ENCODE data around the gene RBM20. TPM values are rescaled to one million over a fixed set of nuclear protein-coding genes. Genes with fewer than 3 reads are reported as not detected.
"Not testable (repeated sequence)": the region's sequence is repeated elsewhere in the genome, so short reads cannot be mapped to it uniquely, and the experiment has no call there.

Gene RBM20
- total RNA-seq, 2 donors from 2014 or later, result 51.7 to 59.9 TPM

DNA sequence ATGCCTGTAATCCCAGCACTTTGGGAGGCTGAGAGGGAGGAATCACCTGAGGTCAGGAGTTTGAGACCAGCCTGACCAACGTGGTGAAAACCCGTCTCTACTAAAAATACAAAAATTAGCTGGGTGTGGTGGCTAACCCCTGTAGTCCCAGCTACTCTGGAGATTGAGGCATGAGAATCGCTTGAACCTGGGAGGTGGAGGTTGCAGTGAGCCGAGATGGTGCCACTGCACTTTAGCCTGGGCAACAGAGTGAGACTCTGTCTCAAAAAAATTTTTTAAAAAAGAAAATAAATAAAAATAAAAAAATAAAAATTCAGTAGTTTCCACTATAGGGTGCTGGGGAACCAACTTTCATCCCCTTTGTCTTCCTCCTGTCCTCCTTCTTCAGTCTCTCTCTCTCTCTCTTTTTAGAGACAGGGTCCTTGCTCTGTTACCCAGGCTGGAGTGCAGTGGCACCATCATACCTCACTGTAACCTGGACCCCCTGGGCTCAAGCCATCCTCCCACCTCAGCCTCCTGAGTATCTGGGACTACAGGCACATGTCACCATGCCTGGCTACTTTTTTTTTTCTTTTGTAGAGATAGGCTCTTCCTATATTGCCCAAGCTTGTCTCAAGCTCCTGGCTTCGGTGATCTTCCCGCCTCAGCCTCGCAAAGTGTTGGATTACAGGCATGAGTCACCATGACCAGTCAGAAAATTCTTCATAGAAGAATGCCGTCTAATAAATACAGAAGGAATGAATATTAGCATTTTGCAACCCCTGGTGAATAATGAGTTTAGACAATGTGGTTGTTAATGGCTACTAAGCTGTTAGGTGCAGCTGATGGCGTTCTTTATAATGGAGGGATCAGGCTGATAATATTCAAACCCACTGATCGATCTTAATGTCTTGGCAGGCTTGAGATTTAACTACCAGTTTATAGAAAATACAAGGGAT, 20.6 kb downstream of the RBM20 start:
- no peak overlapping the region for H3K4me3 ChIP-seq
- no peaks in the 10 kb centered on the region for H3K36me3 ChIP-seq
- TF ChIP-seq, protein P1, sequence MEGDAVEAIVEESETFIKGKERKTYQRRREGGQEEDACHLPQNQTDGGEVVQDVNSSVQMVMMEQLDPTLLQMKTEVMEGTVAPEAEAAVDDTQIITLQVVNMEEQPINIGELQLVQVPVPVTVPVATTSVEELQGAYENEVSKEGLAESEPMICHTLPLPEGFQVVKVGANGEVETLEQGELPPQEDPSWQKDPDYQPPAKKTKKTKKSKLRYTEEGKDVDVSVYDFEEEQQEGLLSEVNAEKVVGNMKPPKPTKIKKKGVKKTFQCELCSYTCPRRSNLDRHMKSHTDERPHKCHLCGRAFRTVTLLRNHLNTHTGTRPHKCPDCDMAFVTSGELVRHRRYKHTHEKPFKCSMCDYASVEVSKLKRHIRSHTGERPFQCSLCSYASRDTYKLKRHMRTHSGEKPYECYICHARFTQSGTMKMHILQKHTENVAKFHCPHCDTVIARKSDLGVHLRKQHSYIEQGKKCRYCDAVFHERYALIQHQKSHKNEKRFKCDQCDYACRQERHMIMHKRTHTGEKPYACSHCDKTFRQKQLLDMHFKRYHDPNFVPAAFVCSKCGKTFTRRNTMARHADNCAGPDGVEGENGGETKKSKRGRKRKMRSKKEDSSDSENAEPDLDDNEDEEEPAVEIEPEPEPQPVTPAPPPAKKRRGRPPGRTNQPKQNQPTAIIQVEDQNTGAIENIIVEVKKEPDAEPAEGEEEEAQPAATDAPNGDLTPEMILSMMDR (IDR thresholded peaks at IDR 0.05), result no peak
- peaks cover 0 to 28% of the 10 kb centered on the region in 2 donors for H3K4me1 ChIP-seq
- H3K27ac ChIP-seq, result peak overlapping the region; percentile 47 to 92
- H3K27me3 ChIP-seq, result no peaks in the 10 kb centered on the region
- no peak for DNase-seq (ENCODE audit: low spot score)
- no peaks in the 10 kb centered on the region for H3K9me3 ChIP-seq

DNA sequence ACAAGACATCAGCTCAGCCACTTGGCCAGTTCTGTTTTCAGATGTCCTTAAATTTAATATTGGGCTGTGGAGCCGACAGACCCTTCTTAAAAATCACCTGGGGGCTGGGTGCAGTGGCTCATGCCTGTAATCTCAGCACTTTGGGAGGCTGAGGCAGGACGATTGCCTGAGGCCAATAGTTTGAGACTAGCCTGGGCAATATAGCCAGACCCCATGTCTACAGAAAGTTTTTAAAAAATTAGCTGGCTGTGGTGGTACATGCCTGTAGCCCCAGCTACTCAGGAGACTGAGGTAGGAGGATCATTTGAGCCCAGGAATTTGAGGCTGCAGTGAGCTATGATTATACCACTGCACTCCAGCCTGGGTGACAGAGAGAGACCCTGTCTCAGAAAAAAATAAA, 22.1 kb downstream of the RBM20 start:
- Histone ChIP-seq H3K27ac (peak overlapping the region; percentile 89 to 92), H3K4me1 (peaks cover 0 to 26% of the 10 kb centered on the region in 2 donors)
- not testable (repeated sequence) for H3K9me3 ChIP-seq; DNase-seq (ENCODE audit: low spot score); H3K27me3 ChIP-seq; H3K4me3 ChIP-seq; H3K36me3 ChIP-seq

DNA sequence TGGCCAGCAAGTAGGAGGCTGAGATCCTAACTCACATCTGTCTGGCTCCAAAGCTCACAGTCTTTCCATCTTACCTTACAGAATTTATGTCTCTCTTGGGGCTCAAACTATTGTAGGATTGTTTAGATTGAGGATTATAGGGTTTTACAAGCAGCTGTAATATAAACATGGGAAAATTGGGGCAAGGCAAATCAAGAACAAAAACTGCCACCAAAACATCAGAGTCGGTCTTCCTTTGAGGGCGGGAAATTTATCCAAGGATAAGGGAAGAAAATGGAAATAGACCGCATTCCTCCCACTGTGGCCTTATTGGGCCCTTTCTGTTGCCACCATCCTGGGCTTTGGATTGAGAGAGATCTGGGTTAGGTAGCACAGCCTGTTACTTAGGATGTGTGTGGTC, 22.5 kb downstream of the RBM20 start:
- no peaks in the 10 kb centered on the region for H3K27me3 ChIP-seq
- peaks cover 0 to 26% of the 10 kb centered on the region in 2 donors for H3K4me1 ChIP-seq
- no peak for DNase-seq (ENCODE audit: low spot score)
- H3K27ac ChIP-seq, result peak overlapping the region; percentile 89 to 92
- H3K36me3 ChIP-seq, result no peaks in the 10 kb centered on the region
- TF ChIP-seq, protein P1 (IDR thresholded peaks at IDR 0.05), result no peak
- H3K9me3 ChIP-seq, result no peaks in the 10 kb centered on the region
- H3K4me3 ChIP-seq, result no peak overlapping the region

DNA sequence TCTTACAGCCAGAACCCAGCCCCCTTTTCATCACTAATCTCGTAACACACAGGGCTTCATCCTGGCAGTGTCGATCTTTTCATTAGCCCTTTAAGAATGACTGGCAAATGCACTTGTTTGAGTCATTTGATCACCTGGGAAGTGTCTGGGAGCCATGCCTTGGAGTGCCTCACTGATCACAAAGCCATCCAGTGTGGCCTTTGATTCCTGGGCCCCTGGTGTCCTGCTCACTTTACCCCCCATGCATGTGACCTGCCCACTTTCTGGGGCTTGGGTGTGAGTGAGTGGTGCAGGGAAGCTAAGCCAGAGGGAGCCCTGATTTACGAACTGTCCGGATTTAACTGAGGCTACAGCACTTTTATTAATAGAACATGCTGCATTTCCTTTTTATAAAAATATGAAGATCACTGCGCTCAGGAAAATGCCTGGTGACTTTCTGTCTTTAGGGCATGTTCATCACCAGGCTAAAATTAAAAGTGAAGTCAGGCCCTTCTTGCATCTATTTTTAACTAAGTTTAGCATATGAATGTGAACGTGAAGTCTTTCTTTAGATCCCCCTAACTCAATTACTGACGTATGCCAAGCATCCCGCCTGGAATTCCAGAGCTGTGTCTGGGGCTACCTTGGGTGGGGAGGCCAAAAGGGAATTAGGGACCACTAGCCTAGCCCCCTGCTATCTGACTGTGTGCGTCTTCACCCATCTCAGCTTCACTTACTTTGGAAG, 23.6 kb downstream of the RBM20 start:
- Histone ChIP-seq H3K4me1 (peaks cover 0 to 28% of the 10 kb centered on the region in 2 donors), H3K27ac (peak overlapping the region; percentile 89 to 92), H3K27me3 (no peaks in the 10 kb centered on the region), H3K4me3 (no peak overlapping the region), H3K9me3 (no peaks in the 10 kb centered on the region), H3K36me3 (no peaks in the 10 kb centered on the region)
- TF ChIP-seq, protein P1 (IDR thresholded peaks at IDR 0.05), result no peak
- no peak for DNase-seq (ENCODE audit: low spot score)

DNA sequence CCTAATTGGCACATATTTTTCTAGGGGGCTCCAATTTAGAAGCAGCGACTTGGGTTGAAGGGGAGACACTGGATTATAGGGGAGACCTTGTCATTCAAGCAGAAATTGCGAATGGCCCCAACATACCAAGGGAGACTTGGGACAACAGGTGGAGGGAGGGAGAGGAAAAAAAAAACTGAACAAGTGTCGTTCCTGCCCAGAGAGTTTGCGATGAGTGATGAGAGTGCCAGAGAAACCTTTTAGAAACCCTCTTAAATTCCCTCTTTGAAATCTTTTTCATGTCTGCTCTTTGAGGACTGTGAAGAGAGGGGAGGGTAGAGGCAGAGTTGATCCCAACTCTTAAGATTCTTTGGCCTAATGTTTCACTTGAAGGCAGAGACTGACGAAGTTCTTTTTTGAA, 24.3 kb downstream of the RBM20 start:
- Histone ChIP-seq H3K36me3 (no peaks in the 10 kb centered on the region), H3K4me1 (peaks cover 0 to 28% of the 10 kb centered on the region in 2 donors), H3K27ac (peak overlapping the region; percentile 89 to 92), H3K27me3 (no peaks in the 10 kb centered on the region), H3K9me3 (no peaks in the 10 kb centered on the region), H3K4me3 (no peak overlapping the region)
- TF ChIP-seq, protein P1 (IDR thresholded peaks at IDR 0.05), result no peak
- DNase-seq (ENCODE audit: low spot score), result no peak

DNA sequence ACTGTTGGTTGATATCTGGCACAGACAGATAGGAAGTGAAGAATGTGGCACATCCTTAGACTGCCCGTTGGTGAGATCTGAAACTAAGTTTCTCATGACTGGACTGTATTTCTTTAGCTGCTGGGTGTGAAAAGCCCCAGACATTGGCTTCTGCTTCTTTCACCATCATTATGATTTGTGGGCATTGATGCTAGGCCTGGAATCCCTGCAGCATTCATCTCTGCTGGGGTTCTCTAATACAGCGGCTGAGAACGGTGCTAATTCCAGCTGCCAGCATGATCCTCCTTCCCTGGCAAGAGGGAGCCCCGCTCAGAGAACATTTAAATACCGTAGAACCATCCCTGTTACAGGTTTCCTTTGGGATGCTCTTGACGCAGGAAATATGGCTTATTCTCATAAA, 26.2 kb downstream of the RBM20 start:
- H3K4me3 ChIP-seq, result no peak overlapping the region
- H3K4me1 ChIP-seq, result peaks cover 0 to 34% of the 10 kb centered on the region in 2 donors
- no peaks in the 10 kb centered on the region for H3K36me3 ChIP-seq
- H3K27me3 ChIP-seq, result no peaks in the 10 kb centered on the region
- DNase-seq (ENCODE audit: low spot score), result no peak
- H3K27ac ChIP-seq, result peak overlapping the region; percentile 89 to 92
- TF ChIP-seq, protein P1 (IDR thresholded peaks at IDR 0.05), result no peak
- no peaks in the 10 kb centered on the region for H3K9me3 ChIP-seq
